GM18517 (cell line): ENCODE measurements around the gene OR1F1.
"Not testable (repeated sequence)": the region's sequence is repeated elsewhere in the genome, so short reads cannot be mapped to it uniquely, and the experiment has no call there.

Experiments
- ATAC-seq: cut with Tn5 transposase; IDR thresholded peaks from one replicate; pipeline ENCODE4 v1.9.1; 2021; ENCODE audit warnings: mild to moderate bottlenecking, moderate library complexity; ENCODE audit not compliant: unreplicated experiment

OR1F1 gene

DNA sequence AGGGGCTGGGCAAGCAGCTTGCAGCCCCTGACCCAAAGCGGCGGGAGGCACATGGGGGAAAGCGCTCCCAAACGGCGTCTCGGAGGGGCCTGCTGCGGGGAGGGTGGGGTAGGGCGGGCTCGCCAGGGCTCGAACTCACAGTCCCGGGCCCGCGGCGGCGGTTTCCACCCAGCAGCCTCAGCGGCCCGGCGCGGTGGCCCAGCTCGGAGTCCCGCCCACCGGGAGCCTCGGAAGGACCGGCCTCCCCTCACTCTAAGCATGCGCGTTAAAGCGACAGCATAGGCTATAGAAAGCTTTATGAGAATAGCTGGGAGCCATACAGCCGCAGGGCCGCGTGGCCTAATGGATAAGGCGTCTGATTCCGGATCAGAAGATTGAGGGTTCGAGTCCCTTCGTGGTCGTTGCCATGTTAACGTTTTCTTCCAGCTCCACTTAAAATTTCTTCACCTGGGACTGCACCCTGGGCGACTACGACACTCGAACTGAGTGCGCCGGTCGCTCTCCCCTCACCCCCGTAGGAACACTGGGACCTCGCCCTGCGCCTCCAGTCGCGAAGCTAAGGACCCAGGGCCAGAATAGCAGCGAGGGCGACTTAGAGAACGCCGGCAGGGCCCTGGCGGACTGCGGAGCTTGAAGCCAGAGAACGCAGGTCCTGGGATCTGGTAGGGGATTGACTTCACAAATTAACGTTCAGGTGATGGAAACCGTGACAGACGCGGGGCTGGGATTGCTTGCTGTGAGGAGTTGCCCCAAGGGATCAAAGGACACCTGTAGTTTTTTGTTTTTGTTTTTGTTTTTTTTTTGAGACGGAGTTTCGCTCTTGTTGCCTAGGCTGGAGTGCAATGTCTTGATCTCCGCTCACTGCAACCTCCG, 37.4 kb upstream of the OR1F1 start:
- ATAC-seq, result peak; percentile 75

GRCh38 chr16:3152027-3152276, 36.1 kb upstream of the OR1F1 start:
- ATAC-seq, result no peak

GRCh38 chr16:3152277-3152990, 35.6 kb upstream of the OR1F1 start:
- no peak for ATAC-seq

DNA sequence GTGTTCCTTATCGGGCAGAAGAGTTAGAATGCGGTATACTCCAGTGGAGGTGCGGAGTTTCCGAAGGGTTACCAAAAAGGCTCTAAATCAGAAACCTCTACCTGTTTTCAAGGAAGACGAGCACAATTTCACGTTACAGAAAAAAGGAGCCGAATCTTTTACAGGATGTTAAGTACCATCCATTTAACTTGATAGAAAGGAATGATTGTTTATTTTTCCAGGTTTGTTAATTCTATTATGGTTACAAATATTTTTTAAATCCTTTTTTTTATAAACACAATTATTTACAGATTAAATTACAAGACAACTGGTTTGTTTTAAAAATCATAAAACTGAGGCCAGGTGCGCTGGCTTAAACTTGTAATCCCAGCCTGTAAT, 35.0 kb upstream of the OR1F1 start:
- ATAC-seq, result no peak

DNA sequence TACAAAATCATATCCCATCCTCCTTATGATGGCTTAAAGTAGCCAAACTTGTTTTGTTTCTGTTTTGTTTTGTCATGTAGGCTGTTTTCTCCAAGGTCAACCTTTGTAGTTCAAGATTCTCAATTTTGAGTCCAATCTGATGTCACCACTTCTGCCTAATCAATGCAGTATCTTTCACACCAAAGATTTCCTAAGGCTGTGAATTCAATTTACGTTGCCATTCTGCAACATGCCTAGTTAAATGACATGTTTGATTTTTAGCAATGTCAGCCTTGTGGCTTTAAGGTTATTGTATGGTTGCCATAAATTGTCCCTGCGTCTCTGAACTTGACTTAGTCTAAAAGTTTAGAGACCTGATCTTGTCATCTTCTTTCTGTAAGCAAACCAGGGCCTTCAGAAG, 32.8 kb upstream of the OR1F1 start:
- ATAC-seq, result no peak

- ATAC-seq, result no peak
These were observed 32.0 kb upstream of the OR1F1 start for GRCh38 chr16:3155972-3156371.

DNA sequence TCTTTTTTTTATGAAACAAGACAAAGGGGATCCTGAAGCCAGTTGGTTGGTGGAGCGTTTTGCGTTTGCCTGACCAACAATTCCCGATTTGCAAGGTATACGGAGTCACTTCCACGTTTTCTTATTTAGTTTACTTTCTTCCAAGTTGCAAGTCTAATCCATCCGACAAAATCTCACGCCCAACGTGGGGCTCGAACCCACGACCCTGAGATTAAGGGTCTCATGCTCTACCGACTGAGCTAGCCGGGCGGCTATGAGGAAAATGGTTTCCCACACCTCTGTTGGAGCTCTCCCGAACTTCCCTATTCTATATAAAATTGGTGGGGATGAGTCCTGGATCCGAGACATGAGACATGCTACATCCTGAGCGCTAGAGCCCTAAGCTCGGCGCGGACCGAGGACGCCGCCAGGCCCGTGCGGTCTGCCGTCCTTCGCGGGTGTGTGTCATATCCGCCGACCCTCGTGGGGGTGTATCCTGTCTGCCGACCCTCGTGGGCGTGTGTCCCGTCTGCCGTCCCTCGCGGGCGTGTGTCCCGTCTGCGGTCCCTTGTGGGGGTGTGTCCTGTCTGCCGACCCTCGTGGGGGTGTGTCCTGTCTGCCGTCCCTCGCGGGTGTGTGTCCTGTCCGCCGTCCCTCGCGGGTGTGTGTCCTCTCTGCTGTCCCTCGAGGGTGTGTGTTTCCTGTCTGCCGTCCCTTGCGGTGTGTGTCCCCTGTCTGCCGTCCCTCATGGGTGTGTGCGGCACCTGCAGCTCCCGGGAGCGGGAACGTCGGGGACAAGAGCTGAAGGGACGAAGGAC, 30.6 kb upstream of the OR1F1 start:
- no peak for ATAC-seq

DNA sequence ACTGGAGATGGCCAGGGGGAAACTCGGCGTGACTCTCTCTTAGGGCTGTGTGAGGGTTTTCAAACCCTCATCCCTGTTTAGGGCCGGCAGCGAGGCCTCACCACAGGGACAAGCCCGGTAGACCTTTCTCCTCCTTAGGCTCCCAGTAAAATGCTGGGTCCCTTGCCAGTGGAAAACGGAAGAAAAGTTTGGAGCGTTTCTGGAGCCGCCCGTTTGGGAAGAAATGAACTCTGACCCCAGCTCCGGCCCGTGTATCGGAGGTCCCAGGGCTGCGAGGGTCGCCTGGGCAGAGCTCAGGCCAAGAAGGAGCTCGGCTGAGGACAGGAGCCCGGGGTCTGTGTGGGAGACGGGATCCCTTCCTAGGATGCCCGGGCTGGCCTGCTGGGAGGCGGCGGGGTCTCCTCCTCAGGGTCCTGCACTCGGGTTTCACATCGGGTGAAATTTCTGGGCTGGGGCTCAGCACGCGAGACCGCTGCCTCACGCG, 29.9 kb upstream of the OR1F1 start:
- ATAC-seq, result no peak

- no peak for ATAC-seq
These were observed 29.3 kb upstream of the OR1F1 start for GRCh38 chr16:3158510-3159314.

DNA sequence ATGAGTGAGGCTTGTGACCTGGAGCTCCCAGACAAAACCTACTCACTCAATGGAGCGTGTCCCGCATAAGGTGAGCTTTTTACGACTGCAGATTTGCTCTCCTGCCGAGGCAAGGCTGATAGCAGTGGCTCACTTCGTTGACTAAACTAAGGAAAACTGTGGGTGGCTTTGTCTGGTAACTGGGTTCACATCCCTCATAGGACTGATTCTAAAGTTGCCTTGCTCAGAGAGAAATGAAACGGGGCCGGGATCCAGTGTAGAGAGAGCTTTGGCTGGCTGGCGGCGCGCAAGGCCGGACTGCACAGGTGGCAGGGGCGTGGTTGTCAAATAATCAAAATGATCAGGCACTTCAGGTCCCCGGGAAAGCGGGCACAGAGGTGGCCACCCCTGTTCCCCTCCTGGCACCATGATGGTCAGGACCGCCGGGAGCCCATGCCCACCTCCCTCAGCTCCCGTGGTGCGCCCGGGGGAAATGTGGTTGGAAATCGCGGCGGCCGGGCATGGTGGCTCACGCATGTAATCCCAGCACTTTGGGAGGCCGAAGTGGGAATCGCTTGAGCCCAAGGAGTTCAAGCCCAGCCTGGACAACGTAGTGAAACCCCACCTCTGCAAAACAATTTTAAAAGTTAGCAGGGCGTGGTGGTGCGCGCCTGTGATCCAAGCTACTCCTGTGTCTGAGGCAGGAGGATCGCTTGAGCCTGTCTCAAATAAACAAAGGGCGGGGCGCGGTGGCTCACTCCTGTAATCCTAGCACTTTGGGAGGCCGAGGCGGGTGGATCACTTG, 26.6 kb upstream of the OR1F1 start:
- no peak for ATAC-seq

DNA sequence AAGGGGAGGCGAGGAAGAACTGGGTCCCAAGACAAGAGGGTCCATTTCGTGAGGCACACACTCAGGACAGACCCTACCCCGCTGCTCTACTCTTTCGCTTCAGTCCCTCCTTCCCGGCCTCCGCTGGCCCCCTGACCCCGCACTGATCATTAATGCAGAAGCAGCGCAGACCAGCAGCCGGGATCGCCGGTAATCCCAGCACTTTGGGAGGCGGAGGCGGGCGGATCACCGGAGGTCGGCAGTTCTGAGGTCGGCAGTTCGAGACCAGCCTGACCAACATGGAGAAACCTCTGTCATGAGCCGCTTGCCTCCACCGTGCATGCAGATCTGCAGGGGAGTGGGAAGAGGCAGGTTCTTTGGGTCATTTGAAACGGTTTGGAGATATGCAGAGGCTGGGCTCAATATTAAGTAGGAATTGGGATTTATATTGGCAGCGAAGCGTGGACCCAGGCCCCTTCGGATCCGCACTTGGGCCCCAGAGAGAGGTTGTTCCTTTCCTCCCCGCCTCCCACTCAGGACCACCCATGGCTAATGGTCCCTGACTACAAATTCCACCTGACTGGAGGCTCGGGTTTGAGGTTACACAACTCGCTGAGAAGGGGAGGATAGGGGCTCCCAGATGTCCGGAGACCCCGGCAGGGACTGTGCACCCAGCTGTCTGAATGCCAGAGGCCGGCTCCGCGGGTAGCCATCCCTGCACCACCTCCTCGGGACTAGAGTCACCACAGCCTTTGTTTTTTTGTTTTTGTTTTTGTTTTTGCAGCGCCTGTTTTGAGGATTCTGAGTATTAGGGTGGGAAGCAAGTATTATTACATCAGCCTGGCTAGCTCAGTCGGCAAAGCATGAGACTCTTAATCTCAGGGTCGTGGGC, 23.6 kb upstream of the OR1F1 start:
- no peak for ATAC-seq

DNA sequence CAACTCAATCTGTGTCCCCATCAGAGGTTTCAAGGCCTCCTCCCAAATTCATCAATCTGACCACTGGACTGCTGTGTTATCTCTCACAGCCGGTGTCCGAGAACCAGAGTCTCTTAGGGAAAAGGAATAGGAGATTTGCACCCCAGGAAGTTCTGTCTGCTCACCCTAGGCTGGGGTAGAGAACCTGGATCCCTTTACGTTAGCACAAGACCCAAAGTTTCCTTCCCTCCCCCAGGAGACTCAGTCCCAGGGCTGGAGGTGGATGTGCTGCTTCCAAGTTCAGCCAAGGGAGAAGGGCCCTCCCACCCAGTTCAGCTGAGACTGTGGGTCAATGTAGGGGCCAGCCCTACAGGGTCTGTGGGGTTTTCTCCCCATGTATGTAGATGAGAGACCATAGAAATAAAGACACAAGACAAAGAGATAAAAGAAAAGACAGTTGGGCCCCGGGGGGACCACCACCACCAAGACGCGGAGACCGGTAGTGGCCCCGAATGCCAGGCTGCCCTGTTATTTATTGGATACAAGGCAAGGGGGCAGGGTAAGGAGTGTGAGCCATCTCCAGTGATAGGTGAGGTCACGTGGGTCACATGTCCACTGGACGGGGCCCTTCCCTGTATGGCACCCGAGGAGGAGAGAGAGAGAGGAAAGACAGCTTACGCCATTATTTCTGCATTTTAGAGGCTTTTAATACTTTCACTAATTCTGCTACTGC, 22.7 kb upstream of the OR1F1 start:
- no peak for ATAC-seq

- no peak for ATAC-seq
These were observed 21.5 kb upstream of the OR1F1 start for GRCh38 chr16:3166505-3166886.

DNA sequence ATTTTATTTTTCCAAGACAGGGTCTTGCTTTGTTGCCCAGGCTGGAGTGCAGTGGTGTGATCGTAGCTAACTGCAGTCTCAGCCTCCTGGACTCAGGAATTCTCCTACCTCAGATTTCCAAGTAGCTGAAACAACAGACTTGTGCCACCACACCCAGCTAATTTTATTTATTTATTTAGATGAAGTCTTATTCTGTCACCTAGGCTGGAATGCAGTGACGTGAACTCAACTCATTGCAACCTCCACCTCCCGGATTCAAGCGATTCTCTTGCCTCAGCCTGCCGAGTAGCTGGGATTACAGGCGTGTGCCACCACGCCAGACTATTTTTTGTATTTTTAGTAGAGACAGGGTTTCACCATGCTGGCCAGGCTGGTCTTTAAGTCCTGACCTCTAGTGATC, 19.3 kb upstream of the OR1F1 start:
- ATAC-seq, result not testable (repeated sequence)

DNA sequence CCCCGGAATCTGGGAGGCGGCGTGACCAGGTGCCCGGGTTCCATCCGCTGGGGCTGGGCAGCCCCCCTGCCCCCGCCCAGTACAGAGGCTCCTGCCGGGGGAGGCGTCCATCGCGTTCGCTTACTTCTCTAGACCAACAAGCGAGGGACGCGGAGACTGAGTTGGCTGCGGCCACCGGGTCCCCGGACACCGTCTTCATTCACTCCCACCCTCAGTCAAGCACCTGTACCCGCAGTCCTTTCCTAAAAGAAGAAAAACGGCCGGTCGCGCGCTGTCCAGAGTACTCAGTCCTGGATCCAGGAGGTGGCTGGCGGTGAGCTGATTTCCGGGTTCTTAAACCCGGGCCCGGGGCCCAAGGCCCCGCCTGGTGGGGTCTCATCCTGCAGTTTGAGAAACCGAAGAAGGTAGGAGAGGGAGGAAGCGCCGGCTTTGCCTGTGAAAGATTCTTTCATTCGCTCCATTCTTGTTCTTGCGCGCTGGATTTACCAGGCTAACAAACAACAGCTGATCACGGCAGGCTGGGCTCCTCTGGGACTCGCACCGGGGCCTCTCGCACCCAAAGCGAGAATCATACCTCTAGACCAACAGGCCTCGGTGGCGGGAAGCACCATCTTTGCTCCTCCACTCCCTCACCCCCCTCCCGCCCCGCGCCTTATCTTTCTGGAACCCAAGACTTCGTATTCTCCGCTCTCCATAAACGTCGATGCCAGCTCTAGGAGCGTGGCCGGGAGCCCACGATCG, 17.4 kb upstream of the OR1F1 start:
- no peak for ATAC-seq

DNA sequence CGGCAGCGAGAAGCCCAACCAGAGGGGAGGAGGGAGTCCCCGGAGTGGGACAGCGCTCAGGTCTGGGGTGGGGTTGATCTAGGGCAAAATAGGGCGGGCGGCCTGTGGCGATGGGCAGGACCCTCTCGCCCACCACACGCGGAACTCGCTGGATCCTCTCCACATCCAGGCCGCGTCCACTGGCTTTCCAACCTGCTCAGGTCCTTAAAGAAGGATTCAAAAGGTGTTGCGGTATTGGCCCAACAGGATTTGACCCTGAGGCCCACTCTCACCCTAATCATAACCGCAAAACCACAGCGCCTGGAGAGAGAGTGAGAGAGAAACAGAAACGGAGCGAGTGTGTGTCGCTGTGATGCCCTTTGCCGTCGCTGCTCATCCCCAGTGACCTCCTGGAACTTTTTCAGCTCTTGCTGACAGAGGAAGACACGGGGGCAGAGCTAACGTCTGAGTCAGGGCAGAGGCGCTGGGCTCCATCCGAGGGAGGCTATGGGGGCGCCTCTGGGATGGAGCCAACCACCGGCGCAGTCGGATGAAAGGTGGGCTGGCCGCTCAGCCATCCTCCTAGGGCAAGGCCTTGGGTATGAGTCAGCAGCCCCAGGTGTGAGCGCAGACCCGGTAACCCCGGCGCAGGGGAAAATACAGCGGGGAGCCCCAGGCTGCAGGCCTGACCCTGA, 16.7 kb upstream of the OR1F1 start:
- peak; percentile 45 for ATAC-seq

DNA sequence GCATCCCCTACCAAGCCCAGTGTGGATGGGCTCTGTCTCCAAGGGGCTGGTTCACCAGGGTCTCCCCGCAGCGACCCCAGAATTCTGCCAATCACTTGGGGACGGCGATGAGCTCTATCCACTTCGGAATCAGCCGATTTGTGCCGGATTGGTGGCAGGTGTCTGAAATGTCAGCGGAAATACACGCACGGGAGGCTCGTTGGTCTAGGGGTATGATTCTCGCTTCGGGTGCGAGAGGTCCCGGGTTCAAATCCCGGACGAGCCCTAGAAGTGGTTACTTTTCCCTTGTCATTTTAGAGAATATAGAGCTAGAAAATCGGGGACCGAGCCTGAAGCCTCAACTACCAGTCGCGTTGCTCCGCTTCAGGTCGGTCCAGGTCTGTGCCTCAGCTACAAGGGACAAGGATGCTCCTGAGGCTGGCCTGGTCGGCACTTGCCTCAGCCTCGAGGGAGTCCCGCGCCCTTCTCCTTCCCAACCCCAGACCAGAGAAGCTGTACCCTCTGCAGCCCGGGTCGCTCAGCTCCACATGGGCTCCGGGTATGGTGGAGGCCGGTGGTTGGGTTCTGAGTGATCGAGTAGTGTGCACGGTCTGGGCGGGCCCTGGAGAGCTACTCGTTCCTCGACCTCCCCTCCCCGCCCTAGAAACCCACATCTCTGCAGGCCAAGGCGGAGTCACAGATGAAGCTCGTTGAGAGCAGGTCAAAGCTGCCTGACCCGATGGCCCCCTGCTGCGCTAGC, 16.0 kb upstream of the OR1F1 start:
- peak; percentile 22 for ATAC-seq
